HG03575 (cell line): Measurements from ENCODE around the gene IFI35.
"Not testable (repeated sequence)": the region's sequence is repeated elsewhere in the genome, so short reads cannot be mapped to it uniquely, and the experiment has no call there.

Source experiments
- ATAC-seq: cut with Tn5 transposase; IDR thresholded peaks from one replicate; pipeline ENCODE4 v1.9.1; 2021; ENCODE audit not compliant: unreplicated experiment, insufficient number of reproducible peaks, low FRiP score; ENCODE audit errors: extremely low read depth

The IFI35 gene

GRCh38 chr17:43006639-43007551 is at the start of gene IFI35:
Gene IFI35 (plus strand): TSS chr17:43006784. CDS start chr17:43006948, 164 bp downstream.
- ATAC-seq: no peak

GRCh38 chr17:42964161-42964932 is 42.2 kb upstream of the IFI35 start, which contains the start of gene AARSD1:
Gene AARSD1 (minus strand): TSS chr17:42964454. CDS start chr17:42964440, 14 bp downstream.
- no peak for ATAC-seq

GRCh38 chr17:42967925-42968324 is 38.7 kb upstream of the IFI35 start:
- no peak for ATAC-seq

GRCh38 chr17:42969001-42969581 is 37.5 kb upstream of the IFI35 start:
- no peak for ATAC-seq

GRCh38 chr17:42971589-42971988 is 35.0 kb upstream of the IFI35 start:
- ATAC-seq: no peak

GRCh38 chr17:42973323-42973722 is 33.3 kb upstream of the IFI35 start:
- ATAC-seq: not testable (repeated sequence)

GRCh38 chr17:42975265-42975664 is 31.3 kb upstream of the IFI35 start:
- ATAC-seq: no peak

- ATAC-seq: not testable (repeated sequence)
These were observed 30.9 kb upstream of the IFI35 start for GRCh38 chr17:42975701-42976100.

- ATAC-seq: no peak
These were observed 26.9 kb upstream of the IFI35 start, which contains the start of gene PTGES3L for GRCh38 chr17:42979511-42980273. Gene PTGES3L (minus strand): TSS chr17:42980080. CDS start chr17:42980053, 27 bp downstream.

GRCh38 chr17:42980274-42980765 is 26.3 kb upstream of the IFI35 start, which contains the start of gene RUNDC1:
Gene RUNDC1 (plus strand): TSS chr17:42980565. CDS start chr17:42980577, 12 bp downstream.
- no peak for ATAC-seq

GRCh38 chr17:42980766-42981397 is 25.7 kb upstream of the IFI35 start:
- ATAC-seq: no peak

GRCh38 chr17:42982266-42982665 is 24.3 kb upstream of the IFI35 start:
- no peak for ATAC-seq

- no peak for ATAC-seq
These were observed 21.4 kb upstream of the IFI35 start for GRCh38 chr17:42985225-42985624.

- ATAC-seq: no peak
These were observed 17.4 kb upstream of the IFI35 start for GRCh38 chr17:42989141-42989540.

GRCh38 chr17:42989726-42990652 is 16.6 kb upstream of the IFI35 start:
- no peak for ATAC-seq

GRCh38 chr17:42991471-42991870 is 15.1 kb upstream of the IFI35 start:
- no peak for ATAC-seq

- ATAC-seq: no peak
These were observed 13.7 kb upstream of the IFI35 start for GRCh38 chr17:42992872-42993271.
